LNCAP (cell line): ENCODE measurements around the gene SLC25A31.

Source experiments
- TF ChIP-seq, protein P1 (sequence below): fragments of 450-650 bp; IDR thresholded peaks from 2 replicates; pipeline ENCODE4 v1.5.1; 2017; ENCODE audit warnings: mild to moderate bottlenecking

The SLC25A31 gene

DNA sequence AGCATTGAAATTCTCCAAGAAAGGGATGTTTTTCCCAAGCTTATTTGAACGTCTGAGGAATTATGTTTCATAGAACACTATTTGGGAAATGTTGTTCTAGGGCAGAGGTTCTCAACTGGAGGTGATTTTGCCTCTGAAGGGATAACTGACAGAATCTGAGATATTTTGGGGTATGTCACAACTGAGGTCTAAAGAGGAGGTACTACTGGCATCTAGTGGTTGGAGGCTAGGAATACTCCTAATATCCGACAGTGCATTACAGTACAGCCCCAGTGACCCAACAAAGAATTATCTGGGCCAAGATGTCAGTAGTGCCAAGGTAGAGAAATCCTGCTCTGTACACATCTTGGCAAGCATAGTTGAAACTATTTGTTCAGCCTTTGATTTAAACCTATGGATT, 58.3 kb downstream of the SLC25A31 start:
- TF ChIP-seq, protein P1, sequence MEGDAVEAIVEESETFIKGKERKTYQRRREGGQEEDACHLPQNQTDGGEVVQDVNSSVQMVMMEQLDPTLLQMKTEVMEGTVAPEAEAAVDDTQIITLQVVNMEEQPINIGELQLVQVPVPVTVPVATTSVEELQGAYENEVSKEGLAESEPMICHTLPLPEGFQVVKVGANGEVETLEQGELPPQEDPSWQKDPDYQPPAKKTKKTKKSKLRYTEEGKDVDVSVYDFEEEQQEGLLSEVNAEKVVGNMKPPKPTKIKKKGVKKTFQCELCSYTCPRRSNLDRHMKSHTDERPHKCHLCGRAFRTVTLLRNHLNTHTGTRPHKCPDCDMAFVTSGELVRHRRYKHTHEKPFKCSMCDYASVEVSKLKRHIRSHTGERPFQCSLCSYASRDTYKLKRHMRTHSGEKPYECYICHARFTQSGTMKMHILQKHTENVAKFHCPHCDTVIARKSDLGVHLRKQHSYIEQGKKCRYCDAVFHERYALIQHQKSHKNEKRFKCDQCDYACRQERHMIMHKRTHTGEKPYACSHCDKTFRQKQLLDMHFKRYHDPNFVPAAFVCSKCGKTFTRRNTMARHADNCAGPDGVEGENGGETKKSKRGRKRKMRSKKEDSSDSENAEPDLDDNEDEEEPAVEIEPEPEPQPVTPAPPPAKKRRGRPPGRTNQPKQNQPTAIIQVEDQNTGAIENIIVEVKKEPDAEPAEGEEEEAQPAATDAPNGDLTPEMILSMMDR: peak; percentile 59; the same call in 1 of the 2 replicates

DNA sequence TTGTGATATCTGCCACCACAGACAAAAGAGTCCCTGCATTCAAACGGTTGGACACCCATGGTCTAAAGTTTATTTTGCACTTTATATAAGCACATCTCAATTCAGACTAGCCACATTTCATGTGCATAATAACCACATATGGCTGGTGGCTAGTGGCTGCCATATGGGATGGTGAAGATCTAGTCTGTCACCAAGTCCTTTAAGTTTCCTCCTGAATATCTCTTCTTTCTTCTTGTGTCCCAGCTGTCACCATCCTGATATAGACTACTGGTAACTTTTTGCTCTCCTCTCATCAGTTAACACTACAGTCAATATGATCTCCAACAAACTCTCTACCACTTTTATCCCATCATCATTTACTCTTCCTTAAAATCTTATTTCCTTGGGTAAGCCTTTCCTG, 61.2 kb downstream of the SLC25A31 start:
- TF ChIP-seq, protein P1: no peak

DNA sequence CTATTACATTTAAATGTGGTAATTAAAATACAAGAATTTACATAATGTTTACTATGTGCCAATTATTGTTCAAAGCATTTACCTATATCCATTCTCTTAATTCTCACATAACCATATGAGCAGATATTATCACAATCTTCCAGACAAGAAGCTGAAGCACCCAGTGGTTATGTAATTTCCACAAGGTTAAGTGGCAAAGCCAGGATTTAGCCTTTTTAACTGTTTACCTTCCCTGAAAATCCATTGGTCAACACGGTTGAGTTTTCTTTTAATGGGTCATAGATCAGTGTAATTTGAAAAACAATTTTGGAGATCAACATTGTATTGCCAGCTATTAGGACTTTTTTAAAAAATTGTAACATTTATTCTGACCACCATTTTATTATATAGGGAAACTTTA, 63.3 kb downstream of the SLC25A31 start:
- TF ChIP-seq, protein P1: no peak

DNA sequence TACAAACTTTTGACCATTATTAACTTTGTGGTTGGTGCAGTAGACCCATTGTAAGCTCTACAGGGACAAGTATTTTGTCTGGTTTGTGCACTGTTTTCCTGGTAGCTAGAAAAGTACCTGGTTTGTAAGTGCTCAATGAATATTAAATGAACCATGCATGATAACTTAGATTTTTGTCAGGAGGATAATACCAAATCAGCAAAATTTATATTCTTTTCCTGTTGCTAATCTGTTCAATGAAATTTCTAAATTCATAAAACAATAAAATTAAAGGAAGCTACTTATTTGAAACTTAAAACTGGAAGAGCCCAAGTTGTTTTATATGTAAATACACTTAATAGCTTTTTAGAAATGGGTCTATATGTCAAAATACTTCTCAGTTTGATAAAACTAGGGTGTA, 69.5 kb downstream of the SLC25A31 start:
- TF ChIP-seq, protein P1: no peak

DNA sequence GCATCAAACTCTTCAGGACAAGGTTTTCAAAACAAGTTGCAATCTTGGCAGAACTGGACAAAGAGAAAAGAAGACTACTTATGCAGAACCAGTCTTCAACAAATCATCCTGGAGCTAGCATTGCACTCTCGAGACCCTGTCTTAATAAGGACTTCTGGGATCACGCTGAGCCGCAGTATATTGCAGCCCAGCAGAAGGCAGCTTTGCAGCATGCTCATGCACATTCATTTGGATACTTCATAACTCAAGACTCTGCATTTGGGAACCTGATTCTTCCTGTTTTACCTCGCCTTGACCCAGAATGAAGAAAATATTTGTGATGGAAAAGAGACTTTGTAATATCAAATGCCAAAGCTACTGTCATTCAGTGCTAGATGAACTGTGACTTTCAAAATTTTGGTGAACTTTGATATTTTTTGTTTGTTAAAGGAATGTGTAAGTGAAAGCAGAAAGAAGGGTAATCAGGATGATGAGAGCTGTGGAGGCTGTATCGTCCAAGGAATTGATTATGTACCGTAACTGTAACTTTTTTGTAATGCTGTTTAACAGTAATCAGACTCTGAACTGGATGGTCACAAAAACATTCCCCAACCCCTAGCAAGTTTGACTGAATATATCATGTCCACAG, 79.1 kb downstream of the SLC25A31 start:
- TF ChIP-seq, protein P1: no peak

DNA sequence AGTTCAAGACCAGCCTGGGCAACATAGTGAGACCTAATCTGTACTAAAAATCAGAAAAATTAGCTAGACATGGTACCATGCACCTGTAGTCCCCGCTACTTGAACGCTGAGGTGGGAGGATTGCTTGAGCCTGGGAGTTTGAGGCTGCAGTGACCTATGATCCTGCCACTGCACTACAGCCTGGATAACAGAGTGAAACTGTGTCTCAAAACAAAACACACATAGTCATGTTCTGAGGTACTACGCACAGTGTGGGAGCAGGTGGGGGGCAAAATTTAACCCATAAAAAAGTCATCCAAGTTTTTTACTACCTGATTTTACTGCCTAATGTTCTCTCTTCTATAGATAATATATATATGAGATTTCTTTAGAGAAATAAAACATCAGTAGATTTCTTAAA, 80.4 kb downstream of the SLC25A31 start:
- TF ChIP-seq, protein P1: no peak

DNA sequence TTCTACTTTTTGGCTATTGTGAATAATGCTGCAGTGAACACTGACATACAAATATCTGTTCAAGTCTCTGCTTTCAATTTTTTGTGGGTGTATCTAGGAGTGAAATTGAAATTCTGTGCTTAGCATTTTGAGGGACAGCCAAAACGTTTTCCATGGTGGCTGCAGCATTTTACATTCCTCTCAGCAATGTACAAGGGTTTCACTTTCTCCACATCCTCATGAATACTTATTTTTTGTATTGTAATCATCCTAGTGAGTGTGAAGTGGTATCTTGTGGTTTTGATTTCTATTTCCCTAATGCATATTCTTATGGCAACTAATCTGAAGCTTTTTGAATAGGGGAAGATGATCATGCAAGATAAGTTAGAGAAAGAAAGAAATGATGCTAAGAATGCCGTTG, 92.2 kb downstream of the SLC25A31 start:
- TF ChIP-seq, protein P1: no peak
